ENCODE results near the gene BTBD17.
"Not testable (repeated sequence)": the region's sequence is repeated elsewhere in the genome, so short reads cannot be mapped to it uniquely, and the experiment has no call there.

BTBD17 gene, protein sequence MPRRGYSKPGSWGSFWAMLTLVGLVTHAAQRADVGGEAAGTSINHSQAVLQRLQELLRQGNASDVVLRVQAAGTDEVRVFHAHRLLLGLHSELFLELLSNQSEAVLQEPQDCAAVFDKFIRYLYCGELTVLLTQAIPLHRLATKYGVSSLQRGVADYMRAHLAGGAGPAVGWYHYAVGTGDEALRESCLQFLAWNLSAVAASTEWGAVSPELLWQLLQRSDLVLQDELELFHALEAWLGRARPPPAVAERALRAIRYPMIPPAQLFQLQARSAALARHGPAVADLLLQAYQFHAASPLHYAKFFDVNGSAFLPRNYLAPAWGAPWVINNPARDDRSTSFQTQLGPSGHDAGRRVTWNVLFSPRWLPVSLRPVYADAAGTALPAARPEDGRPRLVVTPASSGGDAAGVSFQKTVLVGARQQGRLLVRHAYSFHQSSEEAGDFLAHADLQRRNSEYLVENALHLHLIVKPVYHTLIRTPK

DNA sequence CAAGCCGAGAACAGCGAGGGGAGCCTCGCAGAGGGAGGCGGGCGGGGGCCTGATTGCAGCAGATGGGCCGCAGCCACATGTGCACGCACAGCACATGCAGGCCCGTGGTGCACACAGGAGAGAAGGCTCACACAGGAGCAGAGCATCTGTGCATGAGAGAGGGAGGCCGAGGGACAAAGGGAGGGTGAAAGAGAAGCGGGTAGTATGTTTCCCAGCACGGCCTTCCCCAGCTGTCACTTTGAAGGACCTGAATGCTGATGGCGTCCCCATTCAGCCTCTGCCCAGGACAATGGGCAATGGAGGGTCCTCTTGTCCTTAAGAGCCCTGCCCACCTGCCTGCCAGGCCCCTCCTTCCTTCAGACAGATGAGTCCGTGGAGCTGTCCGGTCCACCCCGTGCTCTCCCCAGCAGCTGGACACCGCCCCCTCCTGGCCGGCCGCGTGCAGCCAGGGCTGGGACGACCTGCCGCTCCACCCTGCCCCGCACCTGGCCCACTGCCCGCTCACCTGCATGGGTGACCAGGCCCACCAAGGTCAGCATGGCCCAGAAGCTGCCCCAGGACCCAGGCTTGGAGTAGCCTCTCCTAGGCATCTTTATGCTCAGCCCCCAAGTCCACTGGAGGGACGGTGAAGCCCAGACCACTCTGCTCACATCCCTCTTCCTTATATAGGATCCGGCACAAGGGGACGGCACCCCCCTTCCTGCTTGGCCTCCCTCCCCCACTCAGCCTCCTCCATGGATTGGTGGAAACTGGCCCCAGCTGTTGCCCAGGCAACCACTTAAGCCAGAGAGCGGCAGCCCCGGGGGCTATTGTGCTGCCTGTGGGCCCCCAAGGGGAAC is at the start of gene BTBD17:
Gene BTBD17 (minus strand): TSS at position 639 of the 839 bp plus-strand sequence. CDS start 49 bp downstream, at position 590.
- DNase-seq, result peak; percentile 85 to 96 (median 91)

DNA sequence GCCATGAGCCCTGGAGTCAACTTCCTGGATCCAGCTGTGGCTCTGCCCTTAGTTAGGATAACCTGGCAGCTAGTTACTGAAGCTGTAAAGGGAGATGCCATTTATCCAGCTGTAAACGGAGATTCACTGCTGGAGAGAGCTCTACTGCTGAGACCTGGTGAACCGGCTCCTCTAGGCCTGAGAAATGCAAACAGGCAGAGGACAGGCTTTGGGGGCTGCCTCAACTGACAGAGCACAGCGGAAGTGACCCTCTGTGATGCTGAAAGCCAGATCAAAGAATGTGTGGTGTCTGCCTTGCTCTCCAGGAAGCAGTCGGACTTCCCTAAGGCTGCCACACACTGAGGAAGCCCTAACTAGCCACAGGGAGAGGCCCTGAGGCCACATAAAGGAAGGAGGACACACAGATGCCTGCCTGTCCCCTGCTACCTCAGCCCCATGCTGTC is 48.4 kb upstream of the BTBD17 start:
- no peak for DNase-seq

DNA sequence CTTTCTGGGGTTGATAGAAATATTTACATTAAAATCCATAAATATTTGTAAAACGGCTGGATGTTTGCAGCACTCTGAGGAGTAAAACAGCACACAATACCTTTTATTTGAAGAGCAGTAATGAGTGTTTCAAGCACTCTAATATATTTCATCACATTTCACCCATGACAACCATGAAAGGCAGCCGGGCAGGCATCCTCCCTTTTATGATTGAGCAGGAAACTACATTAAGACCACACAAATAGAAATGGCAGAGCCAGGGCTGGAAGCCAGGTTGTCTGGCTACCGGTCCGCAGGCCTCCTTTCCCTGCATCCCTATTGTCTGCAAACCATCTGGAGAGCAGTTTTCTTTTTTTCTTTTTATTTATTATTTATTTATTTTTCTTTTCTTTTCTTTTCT is 47.1 kb upstream of the BTBD17 start:
- peak; percentile 59 to 91 (median 68) for DNase-seq

DNA sequence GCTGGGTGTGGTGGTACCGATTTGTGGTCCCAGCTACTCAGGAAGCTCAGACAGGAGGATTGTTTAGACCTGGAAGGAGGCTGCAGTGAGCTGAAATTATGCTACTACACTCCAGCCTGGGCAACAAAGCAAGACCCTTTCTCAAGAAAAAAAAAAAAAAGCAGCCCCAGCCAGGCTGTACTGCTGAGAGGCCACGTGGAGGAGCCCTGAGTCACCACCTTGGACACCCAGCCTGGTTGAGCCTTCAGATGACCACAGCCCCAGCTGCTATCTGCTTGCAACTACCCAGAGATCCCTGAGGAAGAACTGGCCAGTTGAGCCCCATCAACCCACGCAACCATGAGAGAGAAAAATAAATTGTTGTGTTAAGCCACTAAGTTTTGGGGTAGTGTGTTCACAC is 46.6 kb upstream of the BTBD17 start:
- peak in 1 of 3 experiments; percentile 67 for DNase-seq

DNA sequence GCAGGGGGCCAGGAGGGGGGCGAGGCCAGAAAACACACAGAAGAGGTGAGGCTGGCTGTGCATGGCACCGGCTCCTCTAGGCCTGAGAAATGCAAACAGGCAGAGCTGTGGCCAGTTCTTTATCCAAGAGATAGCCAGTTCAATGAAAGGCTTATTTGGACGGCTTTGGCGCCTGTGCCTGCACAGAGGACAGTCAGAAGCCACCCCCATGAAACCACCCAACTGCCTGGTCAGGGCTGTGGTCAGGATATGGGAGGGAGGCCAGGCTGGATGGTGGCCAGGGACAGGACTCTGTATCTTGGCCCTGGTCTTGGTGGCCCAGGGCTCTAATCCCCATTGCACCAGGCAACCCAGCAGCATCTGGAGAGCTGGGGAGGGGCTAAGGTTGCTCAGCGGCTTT is 45.7 kb upstream of the BTBD17 start:
- DNase-seq, result no peak

DNA sequence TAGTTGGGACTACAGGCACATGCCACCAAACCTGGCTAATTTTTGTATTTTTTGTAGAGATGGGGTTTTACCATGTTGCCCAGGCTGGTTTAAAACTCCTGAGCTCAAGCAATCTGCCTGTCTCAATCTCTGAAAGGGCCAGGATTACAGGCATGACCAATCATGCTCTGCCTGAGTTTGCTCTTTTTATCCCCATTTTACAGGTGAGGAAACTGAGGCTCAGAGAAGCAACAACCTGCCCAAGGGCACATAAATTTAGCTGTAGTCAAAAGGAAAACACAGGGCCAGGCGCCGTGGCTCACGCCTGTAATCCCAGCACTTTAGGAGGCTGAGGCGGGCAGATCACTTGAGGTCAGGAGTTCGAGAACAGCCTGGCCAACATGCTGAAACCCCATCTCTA is 43.6 kb upstream of the BTBD17 start:
- DNase-seq, result not testable (repeated sequence)

DNA sequence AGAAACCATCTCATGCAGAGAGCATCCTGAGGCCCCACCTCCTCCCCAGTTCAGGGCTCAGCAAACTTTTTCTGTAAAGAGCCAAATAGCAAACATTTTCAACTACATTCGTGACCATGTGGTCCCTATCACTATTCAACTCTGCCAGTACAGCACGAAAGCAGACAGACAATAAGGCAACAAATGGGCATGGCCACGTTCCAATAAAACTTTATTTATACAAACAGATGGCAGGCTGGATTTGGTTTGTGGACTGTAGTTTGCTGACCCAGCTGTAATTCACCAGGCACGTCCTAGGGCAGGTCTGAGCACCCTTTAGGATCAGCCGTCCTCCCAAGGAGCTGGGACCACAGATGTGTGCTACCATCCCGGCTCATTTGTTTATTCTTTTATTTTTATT is 43.1 kb upstream of the BTBD17 start:
- DNase-seq, result no peak

DNA sequence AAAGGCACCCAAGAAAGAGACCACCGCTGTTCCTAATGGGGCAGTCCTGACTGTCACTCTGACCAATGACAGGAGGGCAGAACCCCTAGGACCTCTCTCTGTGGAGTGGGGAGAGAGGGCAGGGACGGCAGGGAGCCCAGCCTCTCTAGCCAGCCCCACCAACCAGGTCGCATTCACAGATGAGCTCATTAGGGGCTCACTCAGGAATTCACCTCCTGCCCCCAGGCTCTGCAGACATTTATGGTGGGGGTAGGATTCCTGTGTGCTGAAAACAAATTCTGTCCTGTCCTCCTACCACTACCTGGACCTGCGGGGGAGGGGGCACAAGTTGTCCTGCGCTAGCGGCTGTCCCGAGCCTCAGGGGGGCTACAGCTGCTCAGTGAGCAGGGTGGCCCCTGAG is 42.5 kb upstream of the BTBD17 start:
- DNase-seq, result no peak

DNA sequence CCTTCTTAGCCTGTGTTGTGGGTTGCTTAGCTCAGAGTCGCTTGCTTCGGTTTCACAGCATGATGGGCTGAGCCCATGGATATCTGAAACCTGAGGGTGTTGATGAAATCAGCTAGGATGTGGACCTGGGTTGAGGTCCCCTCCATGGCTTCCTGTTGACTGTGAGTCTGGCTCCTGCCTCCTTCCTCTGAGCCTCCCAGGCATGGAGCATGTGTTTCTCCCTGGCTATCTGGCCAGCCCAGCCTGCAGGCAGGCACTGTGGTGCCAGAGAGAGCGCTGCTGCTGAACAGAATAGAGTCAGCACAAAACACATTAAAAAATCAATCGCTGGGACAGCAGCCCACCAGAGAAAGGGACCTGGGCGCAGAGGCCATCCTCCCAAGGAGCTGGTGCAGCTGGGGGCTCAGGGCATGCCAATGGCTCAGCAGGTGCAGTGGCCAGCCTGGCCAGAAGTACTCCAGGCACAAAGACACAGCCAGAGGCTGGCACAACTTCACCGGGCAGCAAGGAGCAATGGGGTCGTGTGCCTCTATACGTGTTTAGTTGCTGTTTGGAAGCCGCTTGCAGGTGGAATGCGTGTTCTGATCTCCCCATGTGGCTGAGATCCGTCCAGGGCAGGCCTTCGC is 42.0 kb upstream of the BTBD17 start:
- DNase-seq, result no peak

DNA sequence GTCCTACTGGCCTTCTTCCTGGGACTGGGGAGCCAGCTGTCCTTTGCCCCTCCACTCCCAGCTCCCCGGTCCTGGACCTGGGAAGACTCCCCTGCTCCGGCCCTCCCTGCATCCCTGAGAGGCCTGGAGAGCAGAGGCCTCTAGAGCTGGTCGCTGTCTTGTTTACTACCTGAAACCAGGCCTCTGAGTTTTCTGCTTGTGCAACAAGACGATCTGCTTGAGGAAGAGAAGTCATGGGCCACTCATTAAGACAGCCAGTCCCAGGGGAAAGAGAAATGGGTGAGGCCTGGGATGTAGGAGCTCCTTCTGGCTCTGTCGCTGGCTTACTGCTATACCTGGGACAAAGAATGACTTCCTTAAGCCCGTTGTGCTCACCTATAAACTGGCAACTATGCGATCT is 40.4 kb upstream of the BTBD17 start:
- no peak for DNase-seq

DNA sequence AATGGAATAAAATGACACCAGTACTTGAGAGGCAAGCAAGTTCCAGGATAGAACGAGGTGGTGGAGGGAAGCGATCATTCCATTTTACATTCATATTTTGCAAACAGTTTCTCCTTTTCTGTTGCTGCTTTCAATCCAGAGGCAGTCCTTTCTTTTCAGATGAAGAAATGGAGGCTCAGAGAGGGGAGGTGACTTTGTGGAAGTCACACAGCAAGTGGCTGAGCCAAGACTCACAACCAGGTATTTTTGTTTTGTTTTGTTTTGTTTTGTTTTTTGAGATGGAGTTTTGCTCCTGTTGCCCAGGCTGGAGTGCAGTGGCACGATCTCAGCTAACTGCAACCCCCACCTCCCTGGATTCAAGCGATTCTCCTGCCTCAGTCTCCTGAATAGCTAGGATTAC is 34.9 kb upstream of the BTBD17 start:
- DNase-seq, result no peak

DNA sequence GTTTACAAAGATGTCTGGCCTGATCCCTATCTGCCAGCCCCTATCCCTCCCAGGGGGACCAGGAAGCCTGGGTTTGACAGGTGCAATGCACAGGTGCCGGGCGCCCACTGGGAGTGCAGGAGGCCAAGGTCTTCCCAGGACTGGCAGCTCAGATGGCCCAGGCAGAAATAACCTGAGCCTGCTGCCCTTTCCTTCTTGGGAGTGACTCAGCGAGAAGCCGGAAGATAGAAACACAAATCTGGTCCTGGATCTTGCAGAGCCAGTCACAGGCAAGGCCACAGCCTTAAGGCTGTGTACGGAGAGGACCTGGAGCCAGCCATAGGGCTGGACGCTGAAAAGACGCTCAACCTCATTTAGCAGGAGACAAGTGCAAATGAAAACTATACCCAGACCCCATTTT is 33.3 kb upstream of the BTBD17 start:
- no peak for DNase-seq

DNA sequence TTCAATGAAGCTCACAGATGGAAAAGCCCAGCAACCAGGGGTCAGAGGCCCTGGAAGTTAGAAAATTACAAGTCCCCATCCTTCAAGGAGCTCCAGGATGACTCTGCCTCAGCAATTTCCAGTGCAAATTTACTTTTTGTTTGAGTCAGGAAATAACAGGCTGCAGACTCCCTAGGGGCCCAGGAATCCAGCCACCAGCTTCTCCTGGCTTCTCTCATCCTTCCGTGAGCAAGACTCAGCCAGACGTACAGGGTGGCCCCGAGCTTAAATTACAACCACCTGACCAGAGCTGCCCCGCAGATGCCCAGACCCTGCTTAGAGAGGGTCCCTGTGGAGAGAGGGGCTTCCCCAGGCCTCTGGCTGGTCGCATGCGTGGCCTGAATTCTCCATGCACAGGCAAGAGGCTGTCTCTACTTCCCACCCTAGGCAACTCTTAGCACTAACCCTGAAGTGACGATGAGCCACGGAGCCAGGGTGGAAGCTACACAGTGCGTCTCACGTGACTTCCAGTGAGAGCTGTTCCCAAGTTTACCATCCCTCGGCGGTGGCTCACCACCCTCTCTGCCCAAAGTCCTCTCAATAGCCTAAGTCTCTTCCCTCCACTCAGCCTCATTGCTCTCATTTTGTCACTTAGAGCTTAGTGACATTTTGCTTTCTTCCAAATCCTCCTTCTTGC is 32.7 kb upstream of the BTBD17 start:
- DNase-seq, result no peak

DNA sequence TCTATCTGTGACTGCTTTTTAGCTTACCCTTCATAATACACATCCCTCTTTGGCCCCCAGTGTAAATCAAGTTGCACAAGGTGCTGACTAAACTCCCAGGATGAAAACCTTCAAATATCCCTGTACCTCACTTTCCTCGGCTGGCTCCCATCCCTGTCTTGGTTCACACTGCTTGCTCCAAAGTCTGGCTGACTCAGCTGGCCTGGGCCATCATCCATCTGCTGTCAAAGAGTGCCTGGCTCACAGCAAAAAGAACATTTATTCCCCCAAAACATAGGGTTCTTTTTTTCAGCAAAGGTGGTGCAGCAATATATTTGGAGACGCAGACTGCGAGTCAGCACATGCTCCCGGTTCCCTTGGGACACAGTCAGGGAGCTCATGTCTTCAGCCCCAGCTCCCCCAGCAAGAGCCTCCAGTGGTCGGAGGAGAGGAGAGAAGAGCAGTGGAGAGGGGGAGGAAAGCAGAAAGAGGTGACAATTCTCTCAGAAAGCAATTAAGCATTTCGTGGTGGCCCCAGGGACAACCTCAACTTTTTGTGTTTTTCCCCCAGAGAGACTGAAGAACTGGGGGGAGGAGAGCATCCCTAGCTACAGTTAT is 31.8 kb upstream of the BTBD17 start:
- DNase-seq, result no peak

DNA sequence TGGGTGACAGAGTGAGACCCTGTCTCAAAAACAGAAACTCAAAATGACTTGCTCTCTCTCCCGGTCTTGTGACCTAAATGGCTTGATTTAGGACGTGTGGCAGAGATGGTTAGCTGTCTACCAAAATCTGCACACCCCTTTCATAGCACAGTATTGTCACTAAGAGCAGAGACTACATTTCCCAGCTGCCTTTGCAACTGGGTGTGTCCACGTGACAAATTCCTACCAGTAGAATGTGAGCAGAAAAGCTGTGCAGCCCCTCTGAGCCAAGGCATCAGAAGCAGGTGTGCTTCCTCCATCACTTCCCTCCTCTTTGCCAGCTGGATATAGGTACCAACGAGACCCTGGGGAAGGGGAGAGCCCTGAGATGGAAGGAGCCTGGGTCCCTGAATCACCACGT is 31.2 kb upstream of the BTBD17 start:
- DNase-seq, result no peak

DNA sequence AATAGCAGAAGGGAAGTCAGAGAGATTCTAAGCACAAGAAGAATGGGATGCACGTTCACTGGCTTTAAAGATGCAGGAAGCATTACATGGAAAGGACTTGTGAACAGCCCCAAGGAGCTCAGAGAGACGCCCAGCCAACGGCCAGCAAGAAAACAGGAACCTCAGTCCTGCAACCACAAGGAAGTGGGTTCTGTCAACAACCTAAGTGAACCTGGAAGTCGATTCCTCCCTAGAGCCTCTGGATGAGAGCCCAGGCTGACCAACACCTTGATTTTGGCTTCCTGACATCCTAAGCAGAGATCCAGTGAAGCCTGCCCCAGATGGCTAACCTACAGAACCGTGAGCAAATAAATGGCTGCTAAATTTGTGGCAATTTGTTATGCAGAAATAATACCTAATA is 30.1 kb upstream of the BTBD17 start:
- DNase-seq, result no peak

DNA sequence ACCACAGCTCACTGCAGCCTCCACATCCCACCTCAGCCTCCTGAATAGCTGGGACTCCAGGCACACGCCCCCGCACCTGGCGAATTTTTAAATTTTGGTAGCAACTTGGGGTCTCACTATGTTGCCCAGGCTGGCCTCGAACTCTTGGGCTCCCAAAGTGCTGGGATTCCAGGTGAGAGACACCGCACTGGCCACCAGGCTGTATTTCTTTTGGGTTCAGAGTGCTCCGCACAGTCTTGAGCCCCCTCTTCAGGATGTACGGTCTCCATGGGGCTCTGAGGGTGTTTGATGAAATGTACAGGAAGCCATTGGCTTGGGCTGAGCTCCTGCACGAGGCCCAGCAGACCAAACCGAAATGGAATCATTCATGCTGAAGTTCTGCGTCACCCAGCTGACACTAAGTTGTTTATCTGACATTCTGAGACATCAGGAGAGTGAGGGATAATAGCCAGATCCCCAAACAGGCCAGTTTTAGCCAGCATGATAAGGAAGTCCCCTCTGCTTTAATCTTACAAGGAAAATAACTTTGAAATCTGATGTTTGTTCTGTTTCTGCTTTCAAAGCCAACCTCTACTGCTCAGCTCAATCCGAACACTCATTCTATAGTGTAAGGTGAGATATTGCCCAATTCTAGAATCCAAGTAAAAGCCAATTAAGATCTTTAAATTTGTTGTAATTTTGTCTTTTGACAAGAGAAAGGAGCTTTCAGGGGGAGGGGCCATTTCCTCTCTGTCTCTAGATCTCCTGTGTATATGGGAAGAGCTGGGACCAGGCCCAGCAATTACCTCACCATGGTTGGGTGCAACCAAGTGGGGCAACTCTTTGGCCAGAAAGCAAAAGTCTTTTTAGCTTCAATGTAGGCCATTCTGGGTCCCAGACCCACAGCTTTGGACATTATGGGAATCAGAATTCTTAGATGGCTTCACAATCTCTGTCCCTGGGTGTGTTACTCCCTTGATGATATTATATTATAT is 29.3 kb upstream of the BTBD17 start:
- no peak for DNase-seq

DNA sequence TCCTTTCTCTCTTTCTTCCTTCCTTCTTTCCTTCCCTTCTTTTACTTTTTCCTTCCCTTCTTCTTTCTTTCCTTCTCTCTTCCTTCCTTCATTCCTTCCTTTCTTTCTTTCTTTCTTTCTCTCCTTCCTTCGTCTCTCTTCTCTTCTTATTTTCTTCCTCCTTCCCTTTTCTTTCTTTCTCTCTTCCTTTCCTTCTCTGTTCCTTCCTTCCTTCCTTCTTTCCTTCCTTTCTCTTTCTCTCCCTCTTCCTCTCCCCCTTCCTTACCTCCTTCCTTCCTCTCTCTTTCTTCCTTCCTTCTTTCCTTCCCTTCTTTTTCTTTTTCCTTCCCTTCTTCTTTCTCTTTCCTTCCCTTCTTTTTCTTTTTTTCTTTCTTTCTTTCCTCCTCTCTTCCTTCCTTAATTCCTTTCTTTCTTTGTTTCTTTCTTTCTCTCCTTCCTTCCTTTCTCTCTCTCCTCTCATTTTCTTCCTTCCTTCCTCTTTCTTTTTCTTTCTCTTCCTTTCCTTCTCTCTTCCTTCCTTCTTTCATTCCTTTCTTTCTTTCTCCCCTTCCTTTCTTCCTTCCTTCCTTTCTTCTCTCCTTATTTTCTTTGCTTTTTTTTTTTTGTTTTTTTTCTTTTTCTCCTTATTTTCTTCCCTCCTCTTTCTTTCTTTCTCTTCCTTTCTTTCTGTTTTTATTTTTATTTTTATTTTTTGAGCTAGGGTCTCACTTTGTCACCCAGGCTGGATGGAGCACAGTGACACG is 28.4 kb upstream of the BTBD17 start:
- no peak for DNase-seq

DNA sequence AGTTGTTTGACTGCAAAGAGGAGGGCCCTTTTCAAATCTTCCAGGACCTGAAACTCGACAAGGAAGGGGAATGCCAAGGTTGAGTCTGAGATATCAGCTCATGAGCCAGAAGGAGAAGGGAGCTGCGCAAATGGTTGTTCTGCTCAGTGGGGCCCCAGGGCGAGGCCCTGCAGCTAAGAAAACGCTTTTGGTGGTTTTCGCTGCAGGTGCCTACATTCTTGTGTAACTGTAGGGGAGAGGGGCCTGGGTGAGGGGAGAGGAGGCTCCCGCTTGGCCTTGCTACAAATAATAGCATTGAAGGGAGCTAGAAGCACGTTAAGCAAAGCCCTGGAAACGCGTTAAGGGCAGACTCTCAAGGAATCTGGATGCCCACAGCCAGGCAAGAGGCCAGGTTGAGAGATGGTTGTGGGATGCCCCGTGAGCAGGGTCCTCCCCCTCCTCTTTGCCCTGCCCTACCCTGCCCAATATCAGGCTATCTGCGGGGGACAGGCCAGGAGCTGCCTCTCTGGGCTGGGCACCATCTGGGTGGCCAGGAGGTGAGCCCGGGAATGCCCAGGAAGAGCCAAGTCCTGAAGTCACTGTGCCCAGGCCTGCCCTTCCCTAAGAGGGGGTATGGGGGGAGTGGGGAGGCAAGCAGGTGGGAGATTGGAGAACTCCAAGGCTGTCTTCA is 27.6 kb upstream of the BTBD17 start:
- DNase-seq, result no peak

Measured in NCI-H1417 (cell line).